ENCODE results near the gene RCOR2. TPM values are rescaled to one million over a fixed set of nuclear protein-coding genes. Genes with fewer than 3 reads are reported as not detected.
"Not testable (repeated sequence)": the region's sequence is repeated elsewhere in the genome, so short reads cannot be mapped to it uniquely, and the experiment has no call there.

Gene RCOR2
- total RNA-seq (2014; rRNA removed; shearing (Covaris generic)): 0.36 and 0.80 TPM in 2 replicates

DNA sequence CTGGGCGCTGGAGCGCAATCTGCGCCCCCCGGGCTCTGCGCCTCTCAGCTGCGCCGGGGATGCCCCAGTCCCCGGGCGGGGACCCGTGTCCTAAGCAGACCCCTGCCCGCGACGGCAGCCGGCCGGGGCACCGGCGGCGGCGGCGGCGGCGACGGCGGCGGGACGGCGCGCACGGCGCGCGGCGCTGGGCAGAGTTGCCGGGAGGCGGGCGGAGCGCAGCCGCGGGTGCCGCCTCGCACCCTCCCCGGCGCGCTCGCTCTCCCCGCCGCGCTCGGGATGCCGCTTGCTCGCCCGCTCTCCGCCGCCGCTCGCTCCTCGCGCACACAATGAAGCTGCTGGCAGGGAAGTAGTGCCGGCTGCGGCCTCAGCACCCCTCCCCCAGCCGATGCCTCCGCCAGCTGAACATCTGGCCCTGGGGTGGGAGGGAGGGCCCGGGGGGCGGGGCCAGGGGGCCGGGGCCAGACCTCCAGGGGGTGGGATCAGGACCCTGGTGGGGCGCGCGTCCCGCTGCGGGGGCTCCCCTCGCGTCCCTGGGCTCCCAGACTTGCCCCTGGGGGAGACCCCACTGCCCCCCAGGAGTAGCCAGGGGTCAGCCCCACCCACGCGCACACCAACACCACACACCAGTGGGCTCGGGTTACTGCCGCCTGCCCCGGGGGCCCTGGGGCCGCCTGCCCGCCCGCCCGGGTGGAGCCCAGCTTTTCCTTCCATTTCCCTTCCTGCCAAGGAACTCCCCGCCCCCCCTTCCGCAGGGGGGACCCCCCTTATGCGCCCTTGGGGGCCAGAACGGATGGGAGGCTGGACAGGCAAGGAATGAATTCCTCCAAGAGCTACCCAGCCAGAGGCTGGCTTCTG lies at the start of gene RCOR2:
Gene RCOR2 (minus strand): TSS at position 328 of the 855 bp plus-strand sequence. CDS start 708 bp downstream, outside the sequence.
- peak; percentile 87 for DNase-seq (ENCODE audit: low read depth)

DNA sequence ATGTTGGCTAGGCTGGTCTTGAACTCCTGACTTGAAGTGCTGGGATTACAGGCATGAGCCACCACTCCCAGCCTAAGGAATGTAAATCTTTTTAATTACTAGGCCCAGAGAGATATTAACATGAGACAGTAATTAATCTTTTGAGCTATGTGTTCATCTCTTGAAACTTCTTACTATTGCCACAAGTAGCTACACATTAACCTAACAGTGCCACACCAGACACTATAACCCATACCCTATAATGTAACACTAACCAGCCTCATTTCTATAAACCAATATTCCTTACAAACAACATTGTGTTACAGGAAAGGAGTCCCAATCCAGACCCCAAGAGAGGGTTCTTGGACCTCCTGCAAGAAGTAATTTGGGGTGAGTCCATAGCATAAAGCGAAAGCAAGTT lies 49.5 kb upstream of the RCOR2 start:
- no peak for DNase-seq (ENCODE audit: low read depth)

DNA sequence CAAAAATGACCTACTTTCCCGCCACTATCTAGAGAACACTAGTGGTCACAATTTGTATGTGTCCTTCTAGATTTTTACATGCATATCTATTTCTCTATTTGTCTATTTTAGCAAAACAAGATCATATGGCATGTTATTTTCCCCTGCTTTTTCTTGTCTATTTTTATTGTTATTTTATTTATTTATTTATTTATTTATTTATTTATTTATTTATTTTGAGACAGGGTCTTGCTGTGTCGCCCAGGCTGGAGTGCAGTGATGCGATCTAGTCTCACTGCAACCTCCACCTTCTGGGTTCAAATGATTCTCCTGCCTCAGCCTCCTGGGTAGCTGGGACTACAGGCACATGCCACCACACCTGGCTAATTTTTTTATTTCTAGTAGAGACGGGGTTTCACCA lies 46.9 kb upstream of the RCOR2 start:
- not testable (repeated sequence) for DNase-seq (ENCODE audit: low read depth)

DNA sequence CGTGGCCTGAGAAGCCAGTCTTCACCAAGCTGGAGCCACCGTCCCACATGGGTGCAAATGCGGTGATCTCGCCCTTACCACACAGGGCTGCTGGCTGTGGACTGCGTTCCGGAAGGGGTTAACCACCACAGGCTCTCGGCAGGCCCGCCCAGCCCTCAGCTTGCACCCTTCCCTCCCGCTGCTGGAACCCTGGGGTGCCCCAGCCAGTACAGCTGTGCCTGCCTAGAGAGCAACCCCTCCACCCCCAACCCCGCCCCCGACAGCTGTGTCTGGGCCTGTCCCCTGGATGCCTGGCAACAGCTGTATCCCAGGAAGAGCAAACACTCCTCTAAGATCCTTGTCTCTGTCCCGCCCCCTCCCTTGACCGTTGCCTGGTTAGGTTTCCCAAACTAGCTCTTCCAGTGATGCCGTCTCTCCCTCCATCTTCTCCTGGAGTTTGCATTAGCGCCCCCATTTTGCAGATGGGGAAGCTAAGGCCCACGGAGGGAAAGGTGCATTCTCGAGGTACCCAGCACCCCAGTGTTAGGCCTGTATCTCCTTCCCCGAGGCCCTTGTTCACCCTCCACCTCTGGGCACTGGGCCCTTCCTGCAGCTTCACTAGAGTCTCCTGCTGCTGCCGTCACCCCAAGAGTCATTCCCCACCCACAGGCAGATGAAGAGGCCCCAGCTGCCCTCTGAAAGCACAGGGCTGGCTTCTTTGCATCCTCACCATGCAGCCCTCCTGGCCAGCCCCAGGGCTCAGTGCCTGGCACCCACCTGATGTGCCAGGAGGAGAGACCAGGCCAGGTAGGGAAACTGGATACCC lies 44.8 kb upstream of the RCOR2 start:
- peak; percentile 53 for DNase-seq (ENCODE audit: low read depth)

DNA sequence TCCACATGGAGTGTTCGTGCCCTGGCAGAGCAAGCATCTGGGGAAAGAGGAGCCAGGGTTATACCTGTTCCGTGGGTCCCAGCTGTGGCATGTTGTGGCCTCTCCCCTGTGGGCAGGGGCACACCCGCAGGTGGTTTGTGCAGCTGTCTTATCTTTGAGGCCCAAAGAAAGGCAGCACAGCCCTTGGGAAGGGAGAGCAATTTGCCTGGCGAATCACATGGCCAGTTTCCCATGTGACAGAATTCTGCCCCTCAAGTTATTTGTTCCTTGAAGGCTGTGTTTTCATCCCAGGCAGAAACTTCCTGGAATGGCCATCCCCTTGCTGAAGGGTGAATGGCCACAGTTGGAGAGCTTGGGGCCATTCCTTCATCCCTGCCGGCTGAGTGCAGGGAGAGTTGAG lies 41.0 kb upstream of the RCOR2 start:
- DNase-seq (ENCODE audit: low read depth): no peak

DNA sequence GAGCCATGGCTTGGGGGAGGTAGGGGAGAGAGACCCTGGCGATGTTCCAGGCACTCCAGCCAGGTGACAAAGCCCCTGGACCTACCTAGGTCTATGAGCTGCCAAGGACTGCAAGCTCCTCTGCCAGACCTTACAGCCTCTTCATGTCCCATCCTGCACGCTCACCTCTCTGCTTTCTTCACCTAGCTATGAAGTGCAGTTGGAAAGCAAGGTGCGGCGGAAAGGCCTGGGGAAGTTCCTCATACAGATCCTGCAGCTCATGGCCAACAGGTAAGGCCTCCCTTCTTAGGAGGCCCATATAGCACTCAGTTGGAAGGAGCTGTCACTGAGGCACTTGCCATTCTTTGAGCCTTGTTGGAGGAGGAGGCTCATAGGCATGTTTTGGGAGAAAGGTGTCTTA lies 35.6 kb upstream of the RCOR2 start:
- DNase-seq (ENCODE audit: low read depth): no peak

DNA sequence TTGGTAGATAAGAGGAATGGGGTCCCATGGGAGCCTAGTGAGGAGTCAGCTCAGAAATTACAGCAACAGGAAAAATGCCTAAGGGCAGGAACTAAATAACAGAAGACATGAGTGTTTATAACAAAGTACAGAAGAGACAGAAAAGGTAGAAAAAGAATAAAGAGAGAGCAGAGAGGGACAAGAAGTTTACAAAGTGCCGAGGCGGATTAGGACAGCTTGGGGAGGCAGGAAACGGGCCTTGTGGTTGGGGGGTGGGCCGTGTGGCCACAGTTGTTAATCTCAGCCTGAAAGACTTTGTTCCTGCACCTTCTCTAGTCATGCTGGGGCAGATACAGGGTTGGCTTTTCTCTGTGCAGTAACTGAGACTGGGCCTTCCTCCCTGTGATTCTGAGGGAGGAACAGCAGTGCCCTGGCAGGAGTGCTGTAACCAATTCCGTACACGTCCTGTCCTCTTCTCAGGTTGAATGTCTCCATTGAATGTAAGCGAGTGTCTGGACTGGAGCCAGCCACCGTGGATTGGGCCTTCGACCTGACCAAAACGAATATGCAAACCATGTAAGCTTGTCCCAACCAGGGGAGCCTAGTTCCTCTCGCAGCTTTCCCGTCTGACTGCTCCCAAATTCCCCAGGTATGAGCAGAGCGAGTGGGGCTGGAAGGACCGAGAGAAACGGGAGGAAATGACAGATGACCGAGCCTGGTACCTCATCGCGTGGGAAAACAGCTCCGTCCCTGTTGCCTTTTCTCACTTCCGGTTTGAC lies 35.0 kb upstream of the RCOR2 start:
- DNase-seq (ENCODE audit: low read depth): no peak

DNA sequence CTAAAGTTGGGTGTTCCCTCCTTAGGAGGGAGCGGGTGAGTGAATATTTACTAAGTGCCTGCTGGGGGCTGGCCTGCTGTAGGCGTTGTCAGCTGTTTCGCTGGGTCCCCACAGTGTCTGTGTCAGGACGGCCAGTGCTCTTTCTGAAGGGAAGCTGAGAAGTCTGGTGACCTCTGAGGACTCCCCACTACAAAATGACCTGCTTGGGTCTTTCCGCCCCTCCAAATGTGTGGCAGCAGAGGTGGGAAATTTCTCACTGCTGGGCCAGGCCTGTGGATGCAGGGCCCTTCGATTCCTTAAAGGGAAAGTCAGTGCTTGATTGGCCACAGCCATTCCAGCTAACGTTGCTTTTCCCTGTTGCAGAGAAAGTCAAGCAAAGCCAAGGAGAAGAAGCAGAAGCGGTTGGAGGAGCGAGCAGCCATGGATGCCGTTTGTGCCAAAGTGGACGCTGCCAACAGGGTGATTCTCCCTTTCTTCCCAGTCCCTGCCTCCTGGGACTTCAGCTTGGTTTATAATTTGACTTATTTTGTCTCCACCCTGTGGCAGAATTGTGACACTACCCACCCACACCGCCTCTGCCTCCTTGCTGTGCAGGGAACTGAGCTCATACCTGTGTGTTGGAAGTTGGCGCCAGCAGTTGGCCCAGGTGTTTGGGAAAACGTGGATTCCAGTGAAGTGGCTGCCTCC lies 28.7 kb upstream of the RCOR2 start:
- peak; percentile 59 for DNase-seq (ENCODE audit: low read depth)

DNA sequence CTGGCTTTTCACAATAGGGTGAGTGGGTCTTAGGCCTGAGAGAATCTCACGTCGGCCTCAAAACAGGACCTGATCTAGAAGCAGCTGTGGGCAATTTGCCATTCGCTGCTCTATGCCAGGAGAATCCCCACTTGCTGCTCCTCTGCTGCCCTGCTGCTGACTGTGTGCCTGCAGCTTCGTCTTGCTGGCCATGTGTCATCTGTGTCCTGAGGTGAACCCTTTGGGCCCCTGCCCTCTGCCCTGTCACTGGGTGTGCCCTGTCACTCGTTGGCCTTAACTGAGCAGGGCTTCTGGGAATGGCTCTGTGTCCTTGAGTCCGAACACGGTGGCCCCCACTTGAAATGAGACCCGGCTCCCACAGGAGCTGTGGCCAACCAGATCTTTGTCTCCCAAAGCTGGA lies 28.0 kb upstream of the RCOR2 start:
- no peak for DNase-seq (ENCODE audit: low read depth)

DNA sequence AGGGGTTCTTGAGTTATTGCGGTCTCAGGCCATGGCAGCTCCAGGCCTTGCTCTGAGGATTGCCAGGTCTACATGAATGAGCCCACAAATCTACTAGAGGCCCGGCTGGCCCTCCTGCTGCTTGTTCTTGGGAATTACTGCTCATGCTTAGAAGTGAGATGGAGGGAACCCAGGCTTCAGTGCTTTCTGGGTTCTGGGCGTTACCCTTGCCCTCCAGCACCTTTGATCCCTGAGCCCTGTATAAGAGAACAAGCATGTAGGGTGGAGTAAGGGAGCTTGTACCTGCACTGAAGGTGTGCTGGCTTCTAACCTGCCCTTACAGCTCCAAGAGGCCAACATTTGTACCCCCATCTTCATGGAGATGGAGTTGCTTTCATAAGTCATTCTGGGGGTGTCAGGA lies 25.8 kb upstream of the RCOR2 start:
- no peak for DNase-seq (ENCODE audit: low read depth)

DNA sequence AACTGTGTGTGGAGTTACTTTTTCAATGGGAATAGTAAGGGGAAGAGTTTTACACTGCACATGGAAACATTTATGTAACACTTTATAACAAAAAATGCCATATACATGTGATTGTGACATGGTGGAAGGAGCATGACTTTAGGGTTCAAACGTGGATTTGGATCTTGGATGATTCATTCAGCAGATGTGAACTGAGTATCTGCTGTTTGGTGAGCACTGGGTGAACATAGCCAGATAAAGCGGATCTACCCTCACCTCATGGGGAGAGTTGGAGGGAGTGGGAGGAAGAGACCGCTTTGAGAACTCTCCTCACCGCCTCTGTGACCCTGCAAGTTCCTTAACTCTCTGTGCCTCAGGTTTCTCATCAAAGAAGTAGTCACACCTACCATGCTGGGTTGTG lies 24.9 kb upstream of the RCOR2 start:
- no peak for DNase-seq (ENCODE audit: low read depth)

DNA sequence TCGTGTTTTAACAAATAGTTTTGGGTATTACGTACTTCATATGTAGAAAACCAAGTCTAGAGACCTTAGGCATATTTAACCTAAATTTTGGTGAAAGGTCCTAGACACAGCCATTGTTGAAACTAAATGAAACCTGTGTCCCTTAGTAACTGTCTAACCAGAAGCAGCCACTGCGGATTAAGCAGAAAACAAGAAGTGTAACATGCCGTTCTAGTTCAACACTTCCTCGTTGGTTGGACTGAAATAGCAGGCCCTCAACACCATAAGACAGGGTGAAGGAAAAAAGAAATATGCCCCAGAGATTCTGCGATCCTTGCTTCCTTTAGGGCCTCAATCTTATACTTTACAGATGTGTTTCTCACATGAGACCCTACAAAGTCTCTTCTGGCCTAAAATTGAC lies 23.8 kb upstream of the RCOR2 start:
- no peak for DNase-seq (ENCODE audit: low read depth)

DNA sequence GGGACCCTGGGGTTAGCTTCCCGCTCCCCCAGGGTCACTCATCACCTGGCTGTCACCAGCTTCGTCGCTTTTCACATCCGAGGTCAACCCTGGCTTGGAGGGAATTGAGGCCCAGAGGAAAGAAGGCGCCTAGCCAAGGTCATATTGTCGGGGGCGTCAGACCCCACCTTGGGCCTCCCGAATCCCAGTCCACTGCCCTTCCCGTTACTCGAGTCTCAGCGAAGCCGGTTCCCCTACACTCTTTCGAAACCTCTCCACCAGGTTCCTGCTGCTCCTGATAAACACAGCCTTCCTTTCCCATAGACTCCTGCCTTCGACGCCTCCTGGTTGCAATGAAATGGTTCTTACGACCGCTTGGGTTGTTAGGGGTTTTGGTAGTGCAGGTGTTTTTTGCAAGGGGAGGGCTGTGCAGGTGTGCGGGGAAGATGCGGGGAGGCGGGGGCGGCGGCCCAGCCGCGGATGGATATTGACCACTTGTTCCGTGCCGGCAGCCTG lies 22.5 kb upstream of the RCOR2 start:
- DNase-seq (ENCODE audit: low read depth): no peak

DNA sequence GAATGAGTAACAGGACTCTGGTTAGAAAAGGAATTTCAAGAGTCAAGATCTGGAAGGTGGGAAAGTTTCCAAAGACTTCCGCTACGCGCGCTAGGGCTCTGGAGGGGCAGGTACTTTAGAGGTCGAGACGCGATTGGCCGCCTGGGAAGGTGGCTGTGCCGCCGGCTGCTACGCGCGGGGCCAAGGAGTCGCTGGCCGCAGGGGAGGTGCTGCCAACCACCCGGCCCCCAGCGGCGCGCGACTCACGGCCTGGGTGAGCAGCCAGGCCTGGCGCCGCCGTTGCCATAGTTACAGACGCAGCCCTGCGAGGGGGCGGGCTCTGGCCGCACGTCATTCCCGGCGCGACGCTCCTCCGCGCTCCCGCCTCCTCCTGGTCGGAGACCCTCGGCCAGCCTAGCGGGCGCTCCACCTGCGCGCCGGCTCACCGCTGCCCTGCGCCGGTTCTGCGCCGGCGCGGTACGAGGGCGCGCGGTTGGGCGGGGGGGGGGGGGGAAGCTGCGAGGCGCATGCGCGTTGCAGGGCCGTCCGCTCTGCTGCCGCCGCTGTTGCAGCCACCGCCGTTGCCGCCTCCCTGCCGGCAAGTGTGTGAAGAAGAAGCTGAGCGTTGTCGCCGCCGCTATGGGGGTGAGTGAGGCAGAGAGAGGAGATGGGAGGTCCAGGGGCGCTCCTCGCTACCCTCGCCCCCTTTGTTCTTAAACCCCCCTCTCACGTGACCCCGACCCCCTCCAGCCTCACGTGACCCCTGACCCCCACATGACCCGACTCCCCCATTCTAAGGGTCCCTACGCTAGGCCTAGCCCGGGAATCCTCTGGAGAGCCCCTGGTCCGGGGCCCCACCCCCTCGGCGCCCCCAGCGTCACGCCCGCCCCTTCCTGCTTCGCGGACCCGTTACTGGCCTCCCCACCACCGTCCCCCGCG lies 21.8 kb upstream of the RCOR2 start, which contains the start of gene NAA40:
Gene NAA40 (plus strand): TSS at position 524 of the 918 bp plus-strand sequence. CDS start 95 bp downstream, at position 619.
- DNase-seq (ENCODE audit: low read depth): peak; percentile 99

DNA sequence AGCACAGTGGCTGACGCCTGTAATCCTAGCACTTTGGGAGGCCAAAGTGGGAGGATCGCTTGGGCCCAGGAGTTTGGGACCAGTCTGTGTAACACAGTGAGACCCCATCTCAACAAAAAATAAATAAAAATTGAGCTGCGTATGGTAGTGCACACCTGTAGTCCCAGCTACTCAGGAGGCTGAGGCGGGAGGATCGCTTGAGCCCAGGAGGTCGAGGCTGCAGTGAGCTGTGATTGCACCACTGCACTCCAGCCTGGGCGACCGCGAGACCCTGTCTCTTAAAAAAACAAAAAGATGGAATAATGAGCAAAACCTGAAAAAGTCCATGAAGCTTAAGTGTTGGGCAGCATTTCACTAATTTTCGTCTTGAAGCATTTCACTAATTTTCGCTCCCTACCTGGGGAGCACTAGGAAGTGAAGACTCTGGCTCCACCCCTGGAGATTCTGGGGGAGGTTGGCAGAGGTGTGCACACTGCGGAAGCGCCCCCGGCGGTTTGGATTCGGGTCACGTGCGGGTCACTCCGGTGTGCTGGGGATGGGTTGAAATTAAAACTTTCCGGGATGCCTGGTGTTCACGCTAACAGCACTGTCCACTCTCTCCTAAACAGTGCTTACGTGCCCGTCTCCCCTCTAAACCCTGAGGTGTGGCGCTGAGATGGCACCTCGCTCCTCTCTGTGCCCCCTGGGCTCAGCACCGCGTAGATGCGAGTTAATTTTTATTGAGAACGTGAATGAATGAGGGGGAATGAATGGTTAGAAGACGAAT lies 20.9 kb upstream of the RCOR2 start:
- peak; percentile 49 for DNase-seq (ENCODE audit: low read depth)

DNA sequence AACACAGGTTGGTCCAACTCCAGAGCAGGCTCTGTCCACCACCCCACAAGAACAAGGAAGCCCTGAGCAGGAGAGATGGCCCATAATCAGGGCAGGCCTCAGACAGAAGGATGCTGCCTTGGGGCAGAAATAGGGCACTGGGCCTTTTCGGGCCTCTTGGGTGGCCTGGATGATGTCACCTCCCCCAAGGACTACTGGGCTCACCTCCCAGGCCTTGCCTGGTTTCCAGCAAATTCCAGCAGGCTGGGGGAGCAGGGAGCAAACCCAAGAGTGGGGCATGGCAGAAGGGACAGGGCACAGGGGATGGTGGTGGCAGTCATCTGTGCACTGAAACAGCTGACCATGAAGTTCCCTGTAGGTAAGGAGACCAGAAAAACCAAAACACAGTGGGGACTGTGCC lies 16.5 kb upstream of the RCOR2 start:
- no peak for DNase-seq (ENCODE audit: low read depth)

DNA sequence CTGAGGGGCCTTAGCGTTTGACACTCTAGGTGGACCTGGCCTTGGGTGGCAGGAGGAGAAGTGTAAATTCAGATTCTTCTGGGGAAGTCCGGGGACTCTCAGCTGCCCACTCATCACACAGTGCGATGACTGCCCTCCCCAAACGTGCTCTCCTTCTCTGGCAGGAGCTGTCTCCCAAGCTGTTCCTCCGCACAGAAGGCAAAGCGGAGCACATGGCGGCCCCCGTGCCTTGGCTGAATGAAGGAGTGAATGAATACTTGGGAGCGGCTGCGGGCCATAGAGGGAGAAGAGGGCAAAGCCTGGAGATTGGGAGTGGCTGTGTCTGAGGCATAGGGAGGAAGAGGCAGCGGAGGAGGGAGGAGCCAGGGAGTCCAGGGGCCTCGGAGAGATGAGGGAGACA lies 14.9 kb upstream of the RCOR2 start:
- no peak for DNase-seq (ENCODE audit: low read depth)

DNA sequence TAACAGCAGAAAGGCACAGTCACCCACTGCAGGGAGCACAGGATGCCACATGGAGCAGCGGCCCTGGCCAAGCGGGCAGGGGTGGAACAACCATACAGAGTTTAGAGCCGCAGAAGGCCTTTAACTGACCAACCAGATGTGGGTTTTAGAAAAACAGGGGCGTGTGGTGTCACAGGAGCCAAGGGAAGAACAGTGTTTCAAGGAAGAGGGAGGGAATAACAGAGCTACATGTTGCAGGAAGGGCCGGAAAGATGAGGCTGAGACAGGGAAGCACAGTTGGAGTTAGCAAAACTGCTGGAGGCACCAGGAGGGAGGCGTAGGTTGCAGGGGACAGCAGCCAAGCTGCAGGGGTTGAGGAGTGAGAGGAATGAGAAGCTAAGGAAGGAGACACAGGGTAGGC lies 14.1 kb upstream of the RCOR2 start:
- no peak for DNase-seq (ENCODE audit: low read depth)

DNA sequence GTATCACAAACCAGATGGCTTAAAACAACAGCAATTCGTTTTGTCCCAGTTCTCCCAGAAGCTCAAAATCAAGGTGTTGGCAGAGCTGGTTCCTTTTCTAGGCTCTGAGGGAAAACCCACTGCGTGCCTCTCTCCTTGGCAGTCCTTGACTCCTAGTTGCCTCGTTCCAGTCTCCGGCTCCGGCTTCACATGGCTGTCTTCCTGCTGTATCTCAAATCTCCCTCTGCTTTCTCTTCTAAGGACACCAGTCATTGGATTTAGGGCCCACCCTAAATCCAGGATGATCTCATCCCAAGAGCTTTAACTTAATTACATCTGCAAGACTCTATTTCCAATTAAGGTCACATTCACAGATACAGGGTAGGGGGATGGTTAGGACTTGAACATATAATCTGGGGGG lies 12.7 kb upstream of the RCOR2 start:
- DNase-seq (ENCODE audit: low read depth): no peak

All from Daoy (cell line).